MM.1S (cell line): Measurements from ENCODE around the gene RMDN3.

Experiments
- DNase-seq: peaks from one replicate; pipeline ENCODE4 v3.0.0-alpha.2; 2015
- H2AFZ ChIP-seq: fragments of 300-600 bp; sonication (generic); 2 replicates; pipeline ENCODE4 v1.6.0; 2016; ENCODE audit warnings: antibody characterized with exemption, low read length
- H3F3A ChIP-seq: fragments of 300-600 bp; sonication (generic); 2 replicates; pipeline ENCODE4 v1.6.1; 2016; ENCODE audit warnings: mild to moderate bottlenecking, antibody characterized with exemption, low read length, moderate library complexity, mixed read lengths; ENCODE audit not compliant: insufficient read depth
- H3K27ac ChIP-seq: fragments of 300-600 bp; sonication (generic); 2 replicates; pipeline ENCODE4 v1.5.1; 2016; ENCODE audit warnings: mild to moderate bottlenecking, low read length
- H3K27me3 ChIP-seq: fragments of 300-600 bp; sonication (generic); replicated peaks from 2 replicates; pipeline ENCODE4 v1.6.0; 2016; ENCODE audit warnings: low read length; ENCODE audit not compliant: insufficient read depth
- H3K36me3 ChIP-seq: fragments of 300-600 bp; sonication (generic); replicated peaks from 2 replicates; pipeline ENCODE4 v1.6.1; 2016; ENCODE audit warnings: mild to moderate bottlenecking, low read length, mixed read lengths; ENCODE audit not compliant: insufficient read depth
- H3K4me1 ChIP-seq: fragments of 300-600 bp; sonication (generic); 2 replicates; pipeline ENCODE4 v1.6.1; 2016; ENCODE audit warnings: low read length, mixed read lengths
- H3K4me2 ChIP-seq: fragments of 300-600 bp; sonication (generic); 2 replicates; pipeline ENCODE4 v1.6.0; 2016; ENCODE audit warnings: low read depth, low read length
- H3K4me3 ChIP-seq: fragments of 300-600 bp; sonication (generic); 2 replicates; pipeline ENCODE4 v1.5.1; 2016; ENCODE audit warnings: low read length, mixed read lengths
- H3K79me2 ChIP-seq: fragments of 300-600 bp; sonication (generic); 2 replicates; pipeline ENCODE4 v1.6.1; 2016; ENCODE audit warnings: mixed run types, low read length, mixed read lengths
- H3K9ac ChIP-seq: fragments of 300-600 bp; sonication (generic); 2 replicates; pipeline ENCODE4 v1.6.1; 2016; ENCODE audit warnings: low read length, mixed read lengths
- H3K9me2 ChIP-seq: fragments of 300-600 bp; sonication (generic); replicated peaks from 2 replicates; pipeline ENCODE4 v1.6.1; 2016; ENCODE audit warnings: mild to moderate bottlenecking, low read length, mixed read lengths; ENCODE audit not compliant: insufficient read depth
- H3K9me3 ChIP-seq: fragments of 300-600 bp; sonication (generic); replicated peaks from 2 replicates; pipeline ENCODE4 v1.6.1; 2016; ENCODE audit warnings: mild to moderate bottlenecking, low read length, mixed read lengths; ENCODE audit not compliant: insufficient read depth
- H4K20me1 ChIP-seq: fragments of 300-600 bp; sonication (generic); 2 replicates; pipeline ENCODE4 v1.6.1; 2016; ENCODE audit warnings: mild to moderate bottlenecking, low read length, moderate library complexity, mixed read lengths; ENCODE audit not compliant: insufficient read depth
- CTCF ChIP-seq: fragments of 300-600 bp; sonication (generic); IDR thresholded peaks from 2 replicates; pipeline ENCODE4 v1.5.1; 2016; ENCODE audit warnings: antibody characterized with exemption, low read length, mixed read lengths
- EZH2 ChIP-seq: fragments of 300-600 bp; sonication (generic); optimal IDR thresholded peaks from 2 replicates; pipeline ENCODE3; 2017; ENCODE audit warnings: low read depth, mild to moderate bottlenecking, antibody characterized with exemption, low read length, mixed read lengths
- EZH2phosphoT487 ChIP-seq: fragments of 300-600 bp; sonication (generic); IDR thresholded peaks from 2 replicates; pipeline ENCODE4 v1.6.1; 2018; ENCODE audit warnings: antibody characterized with exemption, low read length

Gene RMDN3

GRCh38 chr15:40754574-40754882 is 526 bp downstream of the RMDN3 start:
- peaks cover 13% of the 10 kb centered on the region for H4K20me1 ChIP-seq
- H2AFZ ChIP-seq: peak overlapping the region; percentile 93
- H3K9ac ChIP-seq: peak overlapping the region; percentile 92
- no peak for DNase-seq
- H3K36me3 ChIP-seq: peaks cover 10% of the 10 kb centered on the region
- H3K9me3 ChIP-seq: no peaks in the 10 kb centered on the region
- peaks cover 15% of the 10 kb centered on the region; the same call in 1 of the 2 replicates for H3F3A ChIP-seq
- H3K4me1 ChIP-seq: peaks cover 9% of the 10 kb centered on the region
- H3K9me2 ChIP-seq: no peaks in the 10 kb centered on the region
- TF ChIP-seq EZH2 (no peak), CTCF (no peak), EZH2phosphoT487 (no peak)
- peak overlapping the region; percentile 97 for H3K4me3 ChIP-seq
- H3K27ac ChIP-seq: peak overlapping the region; percentile 54; the same call in 1 of the 2 replicates
- H3K27me3 ChIP-seq: no peaks in the 10 kb centered on the region
- peaks cover 43% of the 10 kb centered on the region for H3K79me2 ChIP-seq
- H3K4me2 ChIP-seq: peak overlapping the region; percentile 91

- H3K4me1 ChIP-seq: peaks cover 13% of the 10 kb centered on the region
- no peak overlapping the region for H3K27ac ChIP-seq
- no peak overlapping the region for H3K9ac ChIP-seq
- peaks cover 13% of the 10 kb centered on the region for H4K20me1 ChIP-seq
- DNase-seq: no peak
- H3K27me3 ChIP-seq: no peaks in the 10 kb centered on the region
- peaks cover 17% of the 10 kb centered on the region for H3F3A ChIP-seq
- H3K4me3 ChIP-seq: no peak overlapping the region
- TF ChIP-seq EZH2 (no peak), EZH2phosphoT487 (no peak)
- no peak overlapping the region for H3K4me2 ChIP-seq
- H3K9me2 ChIP-seq: no peaks in the 10 kb centered on the region
- H3K36me3 ChIP-seq: peaks cover 10% of the 10 kb centered on the region
- H3K9me3 ChIP-seq: no peaks in the 10 kb centered on the region
- H3K79me2 ChIP-seq: peaks cover 43% of the 10 kb centered on the region
- no peak overlapping the region for H2AFZ ChIP-seq
Observed at GRCh38 chr15:40751745-40752144, 3.3 kb downstream of the RMDN3 start.

- Histone ChIP-seq H3K4me1 (peaks cover 15% of the 10 kb centered on the region), H2AFZ (no peak overlapping the region), H3K9me3 (no peaks in the 10 kb centered on the region), H4K20me1 (peaks cover 13% of the 10 kb centered on the region), H3K4me2 (no peak overlapping the region), H3K9me2 (no peaks in the 10 kb centered on the region), H3K27me3 (no peaks in the 10 kb centered on the region), H3K36me3 (peaks cover 10% of the 10 kb centered on the region), H3K4me3 (no peak overlapping the region), H3K79me2 (peaks cover 45% of the 10 kb centered on the region), H3F3A (peaks cover 21% of the 10 kb centered on the region), H3K9ac (no peak overlapping the region), H3K27ac (no peak overlapping the region)
- DNase-seq: no peak
- no peak for TF ChIP-seq CTCF
- TF ChIP-seq EZH2phosphoT487: no peak
- no peak for TF ChIP-seq EZH2
Observed at GRCh38 chr15:40750885-40751284, 4.2 kb downstream of the RMDN3 start.

GRCh38 chr15:40749151-40749630 is 5.9 kb downstream of the RMDN3 start:
- H3K27me3 ChIP-seq: no peaks in the 10 kb centered on the region
- H3K9me3 ChIP-seq: no peaks in the 10 kb centered on the region
- no peak for DNase-seq
- no peaks in the 10 kb centered on the region for H3K9me2 ChIP-seq
- no peak overlapping the region for H3K27ac ChIP-seq
- peaks cover 10% of the 10 kb centered on the region for H3K36me3 ChIP-seq
- no peak overlapping the region for H2AFZ ChIP-seq
- H4K20me1 ChIP-seq: peaks cover 13% of the 10 kb centered on the region
- TF ChIP-seq CTCF: no peak
- TF ChIP-seq EZH2: no peak
- TF ChIP-seq EZH2phosphoT487: no peak
- H3K4me3 ChIP-seq: no peak overlapping the region
- H3K9ac ChIP-seq: no peak overlapping the region
- peaks cover 24% of the 10 kb centered on the region for H3F3A ChIP-seq
- peaks cover 30% of the 10 kb centered on the region for H3K4me1 ChIP-seq
- H3K4me2 ChIP-seq: no peak overlapping the region
- peaks cover 50% of the 10 kb centered on the region for H3K79me2 ChIP-seq
